Measurements from ENCODE around the gene DTWD1.

DTWD1 gene

DNA sequence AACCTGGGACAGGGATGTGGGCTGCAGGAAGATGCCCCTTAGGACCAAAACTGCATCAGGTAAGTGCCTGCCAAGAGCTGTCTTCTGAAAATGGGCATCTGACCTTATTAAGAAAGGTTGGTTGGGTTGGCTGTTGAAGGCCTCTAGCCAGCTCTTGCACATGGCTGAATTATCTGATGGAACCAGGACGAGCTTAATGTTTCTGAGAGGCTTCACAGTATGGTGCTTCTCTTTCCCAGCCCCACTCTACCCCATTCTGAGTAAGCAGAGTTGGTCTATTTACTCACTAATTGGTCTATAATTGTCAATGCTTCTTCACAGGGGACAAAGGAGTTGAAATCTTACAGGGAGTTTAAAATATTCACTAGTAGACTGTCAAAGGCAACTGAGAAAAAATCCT is 48.4 kb downstream of the DTWD1 start:
- TF ChIP-seq SUZ12 (IDR thresholded peaks at IDR 0.05; ENCODE audit: extremely low read depth, insufficient read depth, insufficient read length) (no peak), ZNF274 (IDR thresholded peaks at IDR 0.05; ENCODE audit: low read depth, low read length) (no peak), YY1 (IDR thresholded peaks at IDR 0.05; ENCODE audit: insufficient read depth, insufficient read length) (no peak)
- Histone ChIP-seq H3K9ac (ENCODE audit: insufficient read length, low read depth) (no peak overlapping the region), H3K4me3 (ENCODE audit: insufficient read length, low read depth) (no peak overlapping the region), H3K9me3 (ENCODE audit: insufficient read depth, low read length) (no peaks in the 10 kb centered on the region), H3K4me1 (ENCODE audit: insufficient read depth, insufficient read length) (no peaks in the 10 kb centered on the region), H3K36me3 (ENCODE audit: insufficient read depth, insufficient read length, low read length) (no peaks in the 10 kb centered on the region), H3K27me3 (ENCODE audit: insufficient read depth, insufficient read length) (no peaks in the 10 kb centered on the region)
- no peak for DNase-seq (ENCODE audit: low read depth, low spot score)

DNA sequence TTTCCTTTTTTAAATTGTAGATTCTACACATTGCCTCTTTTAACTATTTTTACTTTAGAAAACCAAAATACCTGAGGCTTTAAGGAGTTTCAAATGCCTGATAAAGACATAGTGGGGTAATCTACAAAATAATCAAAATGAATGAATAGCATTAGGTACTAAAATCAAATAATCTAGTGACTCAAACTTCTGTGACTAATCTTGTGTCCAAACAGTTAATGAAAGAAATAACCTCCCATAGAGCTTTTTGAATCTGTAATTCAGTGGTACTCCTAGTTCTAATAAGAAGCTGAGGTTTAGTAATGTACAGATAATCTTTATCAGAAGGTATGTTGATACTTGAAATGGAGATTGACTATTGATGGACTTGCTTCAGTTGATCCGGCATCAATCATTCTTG is 53.0 kb downstream of the DTWD1 start:
- Histone ChIP-seq H3K9ac (ENCODE audit: insufficient read length, low read depth) (no peak overlapping the region), H3K36me3 (ENCODE audit: insufficient read depth, insufficient read length, low read length) (no peaks in the 10 kb centered on the region), H3K4me3 (ENCODE audit: insufficient read length, low read depth) (no peak overlapping the region), H3K9me3 (ENCODE audit: insufficient read depth, low read length) (no peaks in the 10 kb centered on the region), H3K4me1 (ENCODE audit: insufficient read depth, insufficient read length) (no peaks in the 10 kb centered on the region), H3K27me3 (ENCODE audit: insufficient read depth, insufficient read length) (no peaks in the 10 kb centered on the region)
- TF ChIP-seq SUZ12 (IDR thresholded peaks at IDR 0.05; ENCODE audit: extremely low read depth, insufficient read depth, insufficient read length): no peak
- TF ChIP-seq YY1 (IDR thresholded peaks at IDR 0.05; ENCODE audit: insufficient read depth, insufficient read length): no peak
- TF ChIP-seq ZNF274 (IDR thresholded peaks at IDR 0.05; ENCODE audit: low read depth, low read length): no peak
- DNase-seq (ENCODE audit: low read depth, low spot score): no peak

DNA sequence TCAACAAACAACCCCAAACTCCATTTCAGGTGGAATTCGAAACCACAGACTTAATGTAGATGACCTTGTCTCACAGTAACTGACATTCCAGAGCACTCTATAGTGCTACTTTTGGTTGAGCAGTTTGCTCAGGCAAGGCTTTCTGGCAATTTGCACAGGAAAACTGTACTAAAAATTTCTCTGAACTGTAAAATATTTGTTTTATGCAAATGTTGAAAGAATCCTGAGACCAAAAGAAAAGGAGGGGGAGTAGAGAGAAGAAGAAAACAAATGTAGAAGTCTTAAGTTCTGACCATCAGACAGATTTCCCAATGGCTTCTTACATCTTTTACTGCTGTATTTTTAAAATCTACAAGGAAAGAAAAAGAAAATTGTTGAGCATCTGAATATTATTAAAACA is 53.5 kb downstream of the DTWD1 start:
- no peak overlapping the region for H3K9ac ChIP-seq (ENCODE audit: insufficient read length, low read depth)
- no peaks in the 10 kb centered on the region for H3K27me3 ChIP-seq (ENCODE audit: insufficient read depth, insufficient read length)
- no peak for TF ChIP-seq SUZ12 (IDR thresholded peaks at IDR 0.05; ENCODE audit: extremely low read depth, insufficient read depth, insufficient read length)
- TF ChIP-seq ZNF274 (IDR thresholded peaks at IDR 0.05; ENCODE audit: low read depth, low read length): no peak
- TF ChIP-seq YY1 (IDR thresholded peaks at IDR 0.05; ENCODE audit: insufficient read depth, insufficient read length): no peak
- no peak for DNase-seq (ENCODE audit: low read depth, low spot score)
- H3K4me1 ChIP-seq (ENCODE audit: insufficient read depth, insufficient read length): no peaks in the 10 kb centered on the region
- no peak overlapping the region for H3K4me3 ChIP-seq (ENCODE audit: insufficient read length, low read depth)
- H3K9me3 ChIP-seq (ENCODE audit: insufficient read depth, low read length): no peaks in the 10 kb centered on the region
- no peaks in the 10 kb centered on the region for H3K36me3 ChIP-seq (ENCODE audit: insufficient read depth, insufficient read length, low read length)

DNA sequence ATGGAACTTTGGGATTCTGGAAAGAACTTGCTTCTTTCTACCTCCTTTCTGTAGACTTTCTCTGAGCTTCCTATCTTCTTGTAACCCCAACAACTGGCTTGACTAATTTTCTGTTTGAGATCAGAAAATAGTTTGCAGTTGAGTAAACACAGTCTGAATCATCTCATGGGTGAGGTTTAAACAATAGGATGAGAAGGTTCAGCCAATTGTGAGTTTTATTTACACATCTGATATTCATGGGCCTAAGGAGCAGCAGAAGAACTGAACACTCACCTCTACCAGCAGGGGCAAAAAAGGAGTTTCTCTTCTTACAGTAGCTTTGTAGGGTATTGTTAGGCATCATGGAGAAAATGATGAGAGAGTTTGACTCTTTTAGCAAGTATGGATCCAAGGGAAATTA is 54.2 kb downstream of the DTWD1 start:
- TF ChIP-seq SUZ12 (IDR thresholded peaks at IDR 0.05; ENCODE audit: extremely low read depth, insufficient read depth, insufficient read length) (no peak), ZNF274 (IDR thresholded peaks at IDR 0.05; ENCODE audit: low read depth, low read length) (no peak), YY1 (IDR thresholded peaks at IDR 0.05; ENCODE audit: insufficient read depth, insufficient read length) (no peak)
- no peaks in the 10 kb centered on the region for H3K36me3 ChIP-seq (ENCODE audit: insufficient read depth, insufficient read length, low read length)
- H3K4me1 ChIP-seq (ENCODE audit: insufficient read depth, insufficient read length): no peaks in the 10 kb centered on the region
- no peak for DNase-seq (ENCODE audit: low read depth, low spot score)
- H3K9me3 ChIP-seq (ENCODE audit: insufficient read depth, low read length): no peaks in the 10 kb centered on the region
- no peaks in the 10 kb centered on the region for H3K27me3 ChIP-seq (ENCODE audit: insufficient read depth, insufficient read length)
- no peak overlapping the region for H3K4me3 ChIP-seq (ENCODE audit: insufficient read length, low read depth)
- no peak overlapping the region for H3K9ac ChIP-seq (ENCODE audit: insufficient read length, low read depth)

- no peak for DNase-seq (ENCODE audit: low read depth, low spot score)
- no peaks in the 10 kb centered on the region for H3K4me1 ChIP-seq (ENCODE audit: insufficient read depth, insufficient read length)
- H3K9ac ChIP-seq (ENCODE audit: insufficient read length, low read depth): no peak overlapping the region
- H3K4me3 ChIP-seq (ENCODE audit: insufficient read length, low read depth): no peak overlapping the region
- no peaks in the 10 kb centered on the region for H3K27me3 ChIP-seq (ENCODE audit: insufficient read depth, insufficient read length)
- H3K36me3 ChIP-seq (ENCODE audit: insufficient read depth, insufficient read length, low read length): no peaks in the 10 kb centered on the region
- TF ChIP-seq ZNF274 (IDR thresholded peaks at IDR 0.05; ENCODE audit: low read depth, low read length) (no peak), SUZ12 (IDR thresholded peaks at IDR 0.05; ENCODE audit: extremely low read depth, insufficient read depth, insufficient read length) (no peak), YY1 (IDR thresholded peaks at IDR 0.05; ENCODE audit: insufficient read depth, insufficient read length) (no peak)
- H3K9me3 ChIP-seq (ENCODE audit: insufficient read depth, low read length): no peaks in the 10 kb centered on the region
Measured at GRCh38 chr15:49678655-49679054, 57.8 kb downstream of the DTWD1 start.

- H3K27me3 ChIP-seq (ENCODE audit: insufficient read depth, insufficient read length): no peaks in the 10 kb centered on the region
- no peaks in the 10 kb centered on the region for H3K36me3 ChIP-seq (ENCODE audit: insufficient read depth, insufficient read length, low read length)
- TF ChIP-seq YY1 (IDR thresholded peaks at IDR 0.05; ENCODE audit: insufficient read depth, insufficient read length): no peak
- TF ChIP-seq SUZ12 (IDR thresholded peaks at IDR 0.05; ENCODE audit: extremely low read depth, insufficient read depth, insufficient read length): no peak
- TF ChIP-seq ZNF274 (IDR thresholded peaks at IDR 0.05; ENCODE audit: low read depth, low read length): no peak
Measured at GRCh38 chr15:49686599-49686998, 65.8 kb downstream of the DTWD1 start.

GRCh38 chr15:49688135-49688790 is 67.4 kb downstream of the DTWD1 start:
- DNase-seq (ENCODE audit: low read depth, low spot score): no peak
- TF ChIP-seq SUZ12 (IDR thresholded peaks at IDR 0.05; ENCODE audit: extremely low read depth, insufficient read depth, insufficient read length) (no peak), YY1 (IDR thresholded peaks at IDR 0.05; ENCODE audit: insufficient read depth, insufficient read length) (no peak), ZNF274 (IDR thresholded peaks at IDR 0.05; ENCODE audit: low read depth, low read length) (no peak)
- no peak overlapping the region for H3K9ac ChIP-seq (ENCODE audit: insufficient read length, low read depth)
- no peak overlapping the region for H3K4me3 ChIP-seq (ENCODE audit: insufficient read length, low read depth)
- no peaks in the 10 kb centered on the region for H3K9me3 ChIP-seq (ENCODE audit: insufficient read depth, low read length)
- H3K27me3 ChIP-seq (ENCODE audit: insufficient read depth, insufficient read length): no peaks in the 10 kb centered on the region
- H3K36me3 ChIP-seq (ENCODE audit: insufficient read depth, insufficient read length, low read length): no peaks in the 10 kb centered on the region
- H3K4me1 ChIP-seq (ENCODE audit: insufficient read depth, insufficient read length): no peaks in the 10 kb centered on the region

More at GRCh38 chr15:49686599-49686998, 65.8 kb downstream of the DTWD1 start:
- no peak overlapping the region for H3K4me3 ChIP-seq (ENCODE audit: insufficient read length, low read depth)
- no peaks in the 10 kb centered on the region for H3K9me3 ChIP-seq (ENCODE audit: insufficient read depth, low read length)
- H3K9ac ChIP-seq (ENCODE audit: insufficient read length, low read depth): no peak overlapping the region
- no peaks in the 10 kb centered on the region for H3K4me1 ChIP-seq (ENCODE audit: insufficient read depth, insufficient read length)
- no peak for DNase-seq (ENCODE audit: low read depth, low spot score)

Measured in NT2/D1 (cell line).